GM19463 (cell line): ENCODE results near the gene GRB2.
A peak's percentile ranks its signal among the peaks of the same experiment; 100 is the strongest.
"Not testable (repeated sequence)": the region's sequence is repeated elsewhere in the genome, so short reads cannot be mapped to it uniquely, and the experiment has no call there.

Experiments used
- ATAC-seq: cut with Tn5 transposase; IDR thresholded peaks from one replicate; pipeline ENCODE4 v1.9.1; 2021; ENCODE audit warnings: mild to moderate bottlenecking, moderate library complexity; ENCODE audit not compliant: unreplicated experiment

GRB2 gene

GRCh38 chr17:75405365-75406221 lies at the start of gene GRB2:
TSS of gene GRB2 (minus strand) at chr17:75405678. CDS start at chr17:75393628, 12,050 bp downstream.
- peak; percentile 85 for ATAC-seq

GRCh38 chr17:75454672-75455071 lies 49.2 kb upstream of the GRB2 start:
- ATAC-seq, result not testable (repeated sequence)

GRCh38 chr17:75454193-75454592 lies 48.7 kb upstream of the GRB2 start:
- no peak for ATAC-seq

- ATAC-seq, result no peak
These were observed 44.8 kb upstream of the GRB2 start for GRCh38 chr17:75450270-75450669.

- no peak for ATAC-seq
These were observed 42.7 kb upstream of the GRB2 start for GRCh38 chr17:75447951-75448856.

- ATAC-seq, result not testable (repeated sequence)
These were observed 40.4 kb upstream of the GRB2 start for GRCh38 chr17:75445896-75446295.

- no peak for ATAC-seq
These were observed 39.8 kb upstream of the GRB2 start for GRCh38 chr17:75445296-75445695.

GRCh38 chr17:75442168-75443103 lies 37.0 kb upstream of the GRB2 start:
- no peak for ATAC-seq

GRCh38 chr17:75440738-75441448 lies 35.4 kb upstream of the GRB2 start:
- no peak for ATAC-seq

- no peak for ATAC-seq
These were observed 33.8 kb upstream of the GRB2 start for GRCh38 chr17:75439287-75439686.

- not testable (repeated sequence) for ATAC-seq
These were observed 31.9 kb upstream of the GRB2 start for GRCh38 chr17:75437404-75437803.

GRCh38 chr17:75434433-75434832 lies 29.0 kb upstream of the GRB2 start:
- not testable (repeated sequence) for ATAC-seq

GRCh38 chr17:75433218-75433783 lies 27.8 kb upstream of the GRB2 start:
- ATAC-seq, result no peak

- no peak for ATAC-seq
These were observed 24.9 kb upstream of the GRB2 start for GRCh38 chr17:75430159-75430974.

GRCh38 chr17:75428543-75429469 lies 23.3 kb upstream of the GRB2 start:
- no peak for ATAC-seq

- no peak for ATAC-seq
These were observed 13.1 kb upstream of the GRB2 start for GRCh38 chr17:75418531-75418930.

- no peak for ATAC-seq
These were observed 11.6 kb upstream of the GRB2 start for GRCh38 chr17:75417054-75417580.
